EL (cell line): ENCODE results near the gene KLHL5.

Experiments used
- DNase-seq: peaks from one replicate; pipeline ENCODE4 v3.0.0-alpha.2; 2016

KLHL5 gene

GRCh38 chr4:39044956-39045826, 16.8 kb upstream of the KLHL5 start:
- DNase-seq = peak; percentile 43

- DNase-seq = peak; percentile 17
These were observed 16.2 kb upstream of the KLHL5 start for GRCh38 chr4:39045827-39046221.

- peak; percentile 37 for DNase-seq
These were observed 15.8 kb upstream of the KLHL5 start for GRCh38 chr4:39046249-39046648.

GRCh38 chr4:39047681-39048080, 14.4 kb upstream of the KLHL5 start:
- DNase-seq = peak; percentile 45

GRCh38 chr4:39048311-39048710, 13.7 kb upstream of the KLHL5 start:
- no peak for DNase-seq

- no peak for DNase-seq
These were observed 11.4 kb upstream of the KLHL5 start for GRCh38 chr4:39050590-39050989.

- DNase-seq = no peak
These were observed 10.5 kb upstream of the KLHL5 start for GRCh38 chr4:39051492-39051891.

- no peak for DNase-seq
These were observed 8.0 kb upstream of the KLHL5 start for GRCh38 chr4:39053983-39054382.

- no peak for DNase-seq
These were observed 7.5 kb upstream of the KLHL5 start for GRCh38 chr4:39054497-39054896.

- no peak for DNase-seq
These were observed 6.0 kb upstream of the KLHL5 start for GRCh38 chr4:39056023-39056422.

GRCh38 chr4:39061457-39061856, 575 bp upstream of the KLHL5 start:
- DNase-seq = no peak

GRCh38 chr4:39062770-39063097, 702 bp downstream of the KLHL5 start:
- no peak for DNase-seq

- no peak for DNase-seq
These were observed 1.4 kb downstream of the KLHL5 start for GRCh38 chr4:39063430-39063829.

GRCh38 chr4:39066371-39066770, 4.3 kb downstream of the KLHL5 start:
- DNase-seq = no peak

GRCh38 chr4:39067031-39067430, 5.0 kb downstream of the KLHL5 start:
- DNase-seq = no peak

- no peak for DNase-seq
These were observed 5.4 kb downstream of the KLHL5 start for GRCh38 chr4:39067451-39067850.

GRCh38 chr4:39068907-39069306, 6.9 kb downstream of the KLHL5 start:
- no peak for DNase-seq

- DNase-seq = no peak
These were observed 16.8 kb downstream of the KLHL5 start for GRCh38 chr4:39078829-39079228.

GRCh38 chr4:39083164-39083563, 21.1 kb downstream of the KLHL5 start:
- peak; percentile 79 for DNase-seq

- DNase-seq = peak; percentile 92
These were observed 23.9 kb downstream of the KLHL5 start for GRCh38 chr4:39085891-39086290.

- DNase-seq = no peak
These were observed 34.8 kb downstream of the KLHL5 start for GRCh38 chr4:39096847-39097246.

GRCh38 chr4:39097290-39097689, 35.3 kb downstream of the KLHL5 start:
- DNase-seq = no peak

- no peak for DNase-seq
These were observed 40.3 kb downstream of the KLHL5 start for GRCh38 chr4:39102297-39102696.

GRCh38 chr4:39103291-39103690, 41.3 kb downstream of the KLHL5 start:
- no peak for DNase-seq

- DNase-seq = no peak
These were observed 42.2 kb downstream of the KLHL5 start for GRCh38 chr4:39104255-39104654.
